Ishikawa (cell line): ENCODE results near the gene BCAN.
A peak's percentile ranks its signal among the peaks of the same experiment; 100 is the strongest.

Source experiments
- CEBPB ChIP-seq: IDR thresholded peaks from 2 replicates; pipeline ENCODE4 v1.6.1; 2012
- CREB1 ChIP-seq: IDR thresholded peaks from 2 replicates; pipeline ENCODE4 v1.6.1; 2012; ENCODE audit warnings: low read depth
- EGR1 ChIP-seq: IDR thresholded peaks from 2 replicates; pipeline ENCODE4 v1.6.1; 2012
- EP300 ChIP-seq: IDR thresholded peaks from 2 replicates; pipeline ENCODE4 v1.6.1; 2012; ENCODE audit warnings: borderline replicate concordance
- FOXM1 ChIP-seq: IDR thresholded peaks from 2 replicates; pipeline ENCODE4 v1.6.1; 2012; ENCODE audit warnings: low read depth, borderline replicate concordance
- MAX ChIP-seq: IDR thresholded peaks from 2 replicates; pipeline ENCODE4 v1.6.1; 2012
- NFIC ChIP-seq: IDR thresholded peaks from 2 replicates; pipeline ENCODE4 v1.6.1; 2012
- RAD21 ChIP-seq: IDR thresholded peaks from 2 replicates; pipeline ENCODE4 v1.6.1; 2012; ENCODE audit warnings: low read depth
- REST ChIP-seq: IDR thresholded peaks from 2 replicates; pipeline ENCODE4 v1.6.1; 2012; ENCODE audit warnings: low read depth, mild to moderate bottlenecking
- TAF1 ChIP-seq: IDR thresholded peaks from 2 replicates; pipeline ENCODE4 v1.6.1; 2012; ENCODE audit warnings: low read depth, mild to moderate bottlenecking
- TCF12 ChIP-seq: IDR thresholded peaks from 2 replicates; pipeline ENCODE4 v1.6.1; 2012; ENCODE audit warnings: low read depth
- TEAD4 ChIP-seq: IDR thresholded peaks from 2 replicates; pipeline ENCODE4 v1.6.1; 2012
- USF1 ChIP-seq: IDR thresholded peaks from 2 replicates; pipeline ENCODE4 v1.6.1; 2012
- YY1 ChIP-seq: IDR thresholded peaks from 2 replicates; pipeline ENCODE4 v1.6.1; 2012; ENCODE audit warnings: low read depth
- ZBTB7A ChIP-seq: IDR thresholded peaks from 2 replicates; pipeline ENCODE4 v1.6.1; 2012; ENCODE audit warnings: low read depth

BCAN gene

GRCh38 chr1:156599811-156600210, 42.1 kb upstream of the BCAN start:
- no peak for TF ChIP-seq TAF1
- no peak for TF ChIP-seq YY1
- TF ChIP-seq TCF12 = no peak
- no peak for TF ChIP-seq FOXM1
- TF ChIP-seq USF1 = no peak
- TF ChIP-seq RAD21 = no peak
- TF ChIP-seq TEAD4 = no peak
- TF ChIP-seq REST = no peak
- TF ChIP-seq EP300 = no peak
- TF ChIP-seq ZBTB7A = no peak

GRCh38 chr1:156600733-156601121, 41.2 kb upstream of the BCAN start:
- TF ChIP-seq NFIC = no peak
- no peak for TF ChIP-seq REST
- no peak for TF ChIP-seq TEAD4
- TF ChIP-seq CREB1 = no peak
- no peak for TF ChIP-seq ZBTB7A
- TF ChIP-seq RAD21 = no peak
- no peak for TF ChIP-seq CEBPB
- TF ChIP-seq EP300 = no peak
- TF ChIP-seq EGR1 = no peak
- TF ChIP-seq USF1 = no peak
- TF ChIP-seq TAF1 = no peak
- TF ChIP-seq TCF12 = no peak
- TF ChIP-seq FOXM1 = no peak
- no peak for TF ChIP-seq MAX
- no peak for TF ChIP-seq YY1

- TF ChIP-seq RAD21 (no peak), USF1 (peak; percentile 65), CREB1 (no peak), FOXM1 (no peak), TAF1 (peak; percentile 97), CEBPB (no peak; the same call in 1 of the 2 replicates), EGR1 (peak; percentile 33; the same call in 1 of the 2 replicates), NFIC (peak; percentile 49), MAX (peak; percentile 99), YY1 (peak; percentile 98), REST (no peak), ZBTB7A (no peak), TEAD4 (peak; percentile 70), TCF12 (peak; percentile 73; the same call in 1 of the 2 replicates), EP300 (peak; percentile 12; the same call in 1 of the 2 replicates)
These were observed 40.6 kb upstream of the BCAN start, which contains the start of gene GPATCH4 for GRCh38 chr1:156601122-156601830. TSS of gene GPATCH4 (minus strand) at chr1:156601479.
